Breast epithelium (tissue), 3 donors: Measurements from ENCODE around the gene SHISA7.

Source experiments
- CTCF ChIP-seq, 3 donors: fragments of 450-650 bp; IDR thresholded peaks; one replicate each; pipeline ENCODE4 v1.5.1; 2016 to 2017; ENCODE audit warnings: antibody characterized with exemption in 3 of 3, mild to moderate bottlenecking in 3 of 3, moderate library complexity in 3 of 3
- POLR2A ChIP-seq: fragments of 450-650 bp; IDR thresholded peaks from one replicate; pipeline ENCODE4 v1.6.1; 2016; ENCODE audit warnings: antibody characterized with exemption, mild to moderate bottlenecking, moderate library complexity
- POLR2AphosphoS5 ChIP-seq, 3 donors: sonication (generic); formaldehyde crosslinking; IDR thresholded peaks; one replicate each; pipeline ENCODE4 v1.6.1; 2017; ENCODE audit warnings: antibody characterized with exemption in 3 of 3

GRCh38 chr19:55406826-55407549 lies 36.1 kb downstream of the SHISA7 start:
- TF ChIP-seq CTCF (IDR thresholded peaks at IDR 0.05) (no peak), POLR2A (no peak), POLR2AphosphoS5 (IDR thresholded peaks at IDR 0.05) (no peak)
